GM10266 (cell line): Measurements from ENCODE around the gene DNAJC18.
A peak's percentile ranks its signal among the peaks of the same experiment; 100 is the strongest.
"Not testable (repeated sequence)": the region's sequence is repeated elsewhere in the genome, so short reads cannot be mapped to it uniquely, and the experiment has no call there.

Source experiments
- DNase-seq: peaks from one replicate; pipeline ENCODE4 v3.0.0; 2012; ENCODE audit errors: extremely low spot score
- TF ChIP-seq, protein P1 (sequence below): IDR thresholded peaks from 2 replicates; pipeline ENCODE4 v1.5.1; 2012; ENCODE audit warnings: mild to moderate bottlenecking, low read depth; ENCODE audit not compliant: control insufficient read depth, insufficient read depth; ENCODE audit errors: missing control alignments

DNAJC18 gene

GRCh38 chr5:139388198-139388821, 51.0 kb downstream of the DNAJC18 start:
- TF ChIP-seq, protein P1, sequence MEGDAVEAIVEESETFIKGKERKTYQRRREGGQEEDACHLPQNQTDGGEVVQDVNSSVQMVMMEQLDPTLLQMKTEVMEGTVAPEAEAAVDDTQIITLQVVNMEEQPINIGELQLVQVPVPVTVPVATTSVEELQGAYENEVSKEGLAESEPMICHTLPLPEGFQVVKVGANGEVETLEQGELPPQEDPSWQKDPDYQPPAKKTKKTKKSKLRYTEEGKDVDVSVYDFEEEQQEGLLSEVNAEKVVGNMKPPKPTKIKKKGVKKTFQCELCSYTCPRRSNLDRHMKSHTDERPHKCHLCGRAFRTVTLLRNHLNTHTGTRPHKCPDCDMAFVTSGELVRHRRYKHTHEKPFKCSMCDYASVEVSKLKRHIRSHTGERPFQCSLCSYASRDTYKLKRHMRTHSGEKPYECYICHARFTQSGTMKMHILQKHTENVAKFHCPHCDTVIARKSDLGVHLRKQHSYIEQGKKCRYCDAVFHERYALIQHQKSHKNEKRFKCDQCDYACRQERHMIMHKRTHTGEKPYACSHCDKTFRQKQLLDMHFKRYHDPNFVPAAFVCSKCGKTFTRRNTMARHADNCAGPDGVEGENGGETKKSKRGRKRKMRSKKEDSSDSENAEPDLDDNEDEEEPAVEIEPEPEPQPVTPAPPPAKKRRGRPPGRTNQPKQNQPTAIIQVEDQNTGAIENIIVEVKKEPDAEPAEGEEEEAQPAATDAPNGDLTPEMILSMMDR: no peak
- no peak for DNase-seq

DNA sequence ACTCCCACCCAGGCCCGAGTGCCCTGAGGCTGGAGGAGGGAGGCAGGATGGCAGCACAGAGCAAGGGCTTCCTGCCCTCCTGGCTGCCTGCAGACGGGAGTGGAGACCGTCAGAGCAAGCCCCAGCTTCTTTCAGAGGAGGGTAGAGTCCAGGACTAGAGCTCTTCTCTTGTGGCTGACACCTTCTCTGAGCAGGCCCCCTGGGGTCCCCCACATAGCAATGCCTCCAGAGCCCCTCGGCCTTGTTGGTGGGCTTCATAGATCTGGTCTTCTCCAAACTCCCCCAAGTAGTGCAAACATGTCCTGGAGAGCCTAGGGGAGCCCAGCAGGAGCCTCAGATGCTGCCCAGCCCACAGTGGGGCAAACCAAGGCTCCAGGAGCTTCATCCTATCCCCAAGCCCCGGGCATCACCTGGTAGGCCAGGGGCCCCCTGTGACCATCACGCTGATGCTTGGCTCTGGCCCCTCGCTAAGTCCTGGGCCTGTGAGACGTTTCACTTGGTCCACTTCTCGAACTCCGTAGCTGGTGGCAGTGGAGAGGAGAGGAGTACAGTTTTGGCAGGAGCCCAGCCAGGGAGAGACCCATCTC, 51.6 kb downstream of the DNAJC18 start:
- DNase-seq: no peak
- TF ChIP-seq, protein P1: no peak

GRCh38 chr5:139386956-139387355, 52.4 kb downstream of the DNAJC18 start:
- not testable (repeated sequence) for DNase-seq

- DNase-seq: no peak
- TF ChIP-seq, protein P1: no peak
Measured at GRCh38 chr5:139386050-139386438, 53.3 kb downstream of the DNAJC18 start.

GRCh38 chr5:139385061-139386049, 54.0 kb downstream of the DNAJC18 start:
- TF ChIP-seq, protein P1: peak; percentile 20
- DNase-seq: no peak

DNA sequence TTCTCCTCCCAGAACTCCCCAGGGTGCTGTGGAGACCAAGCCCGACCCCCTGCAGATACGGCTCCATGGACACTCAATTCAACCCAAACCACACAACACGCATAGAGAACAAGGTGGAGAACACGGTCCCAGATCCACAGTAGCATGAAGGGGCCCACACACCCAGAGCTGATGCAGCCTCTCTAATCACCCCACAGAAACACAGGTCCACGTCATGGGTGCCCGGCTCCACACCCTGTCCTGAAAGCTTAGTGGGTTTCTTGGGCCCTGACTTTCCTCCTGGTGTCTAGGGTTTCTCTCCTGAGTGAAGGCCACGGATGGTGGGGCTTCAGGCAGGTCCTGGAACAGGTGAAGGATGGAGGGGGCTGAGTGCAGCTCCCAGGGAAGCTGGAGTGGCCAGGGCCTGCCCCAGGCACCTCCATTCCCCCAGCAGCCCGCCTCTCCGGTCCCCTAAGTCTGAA, 54.7 kb downstream of the DNAJC18 start:
- DNase-seq: no peak
- TF ChIP-seq, protein P1: no peak

GRCh38 chr5:139383993-139384590, 55.2 kb downstream of the DNAJC18 start:
- TF ChIP-seq, protein P1: no peak
- no peak for DNase-seq
